H9 (cell line): Measurements from ENCODE around the gene RCAN2. TPM values are rescaled to one million over a fixed set of nuclear protein-coding genes. Genes with fewer than 3 reads are reported as not detected.

Experiments used
- DNase-seq: peaks from one replicate; pipeline ENCODE4 v3.0.0-alpha.2; 2017
- H2AFZ ChIP-seq: one replicate; pipeline ENCODE4 v1.6.1; 2013; ENCODE audit warnings: mild to moderate bottlenecking, low read length, control low read depth, moderate library complexity
- H2AK5ac ChIP-seq: 2 replicates; pipeline ENCODE4 v1.6.1; 2013; ENCODE audit warnings: low read length, control low read depth, mixed read lengths; ENCODE audit not compliant: insufficient read length
- H2BK120ac ChIP-seq: one replicate; pipeline ENCODE4 v1.6.1; 2013; ENCODE audit warnings: low read depth, mild to moderate bottlenecking, low read length, control low read depth, inconsistent platforms; ENCODE audit not compliant: poor library complexity, severe bottlenecking
- H2BK12ac ChIP-seq: 2 replicates; pipeline ENCODE4 v1.6.1; 2013; ENCODE audit warnings: low read length, control low read depth, mixed read lengths, low read depth; ENCODE audit not compliant: insufficient read length
- H2BK15ac ChIP-seq: 2 replicates; pipeline ENCODE4 v1.6.1; 2013; ENCODE audit warnings: low read depth, low read length, control low read depth
- H2BK20ac ChIP-seq: one replicate; pipeline ENCODE4 v1.6.1; 2013; ENCODE audit warnings: low read depth, mild to moderate bottlenecking, low read length, control low read depth, inconsistent platforms; ENCODE audit not compliant: poor library complexity, severe bottlenecking
- H2BK5ac ChIP-seq: 2 replicates; pipeline ENCODE4 v1.6.1; 2013; ENCODE audit warnings: low read length, control low read depth, mixed read lengths; ENCODE audit not compliant: insufficient read length
- H3K14ac ChIP-seq: 2 replicates; pipeline ENCODE4 v1.6.1; 2013; ENCODE audit warnings: low read length, control low read depth; ENCODE audit not compliant: insufficient read depth
- H3K18ac ChIP-seq: 2 replicates; pipeline ENCODE4 v1.6.1; 2013; ENCODE audit warnings: low read depth, mild to moderate bottlenecking, mixed read lengths, low read length, control low read depth; ENCODE audit not compliant: insufficient read length
- H3K23ac ChIP-seq: 2 replicates; pipeline ENCODE4 v1.6.1; 2013; ENCODE audit warnings: low read length, control low read depth, mixed read lengths, low read depth; ENCODE audit not compliant: insufficient read length
- H3K23me2 ChIP-seq: 2 replicates; pipeline ENCODE4 v1.6.1; 2013; ENCODE audit warnings: low read depth, mild to moderate bottlenecking, mixed read lengths, low read length, control low read depth; ENCODE audit not compliant: insufficient read length, poor library complexity, severe bottlenecking
- H3K27ac ChIP-seq: 2 replicates; pipeline ENCODE4 v1.5.1; 2013; ENCODE audit warnings: low read length, control low read depth, mixed read lengths, low read depth; ENCODE audit not compliant: insufficient read length
- H3K27me3 ChIP-seq: 2 replicates; pipeline ENCODE4 v1.6.1; 2013; ENCODE audit warnings: low read length, control low read depth, inconsistent platforms; ENCODE audit not compliant: insufficient read depth
- H3K4ac ChIP-seq: 2 replicates; pipeline ENCODE4 v1.6.1; 2013; ENCODE audit warnings: low read depth, mild to moderate bottlenecking, control low read depth, inconsistent platforms, low read length, moderate library complexity
- H3K4me1 ChIP-seq: 2 replicates; pipeline ENCODE4 v1.6.1; 2013; ENCODE audit warnings: low read length, control low read depth, inconsistent platforms; ENCODE audit not compliant: insufficient read depth
- H3K4me2 ChIP-seq: 2 replicates; pipeline ENCODE4 v1.6.1; 2013; ENCODE audit warnings: low read length, control low read depth, mixed read lengths; ENCODE audit not compliant: insufficient read length, insufficient read depth
- H3K56ac ChIP-seq: 2 replicates; pipeline ENCODE4 v1.6.1; 2013; ENCODE audit warnings: low read depth, mild to moderate bottlenecking, mixed read lengths, low read length, control low read depth; ENCODE audit not compliant: insufficient read length
- H3K79me1 ChIP-seq: 2 replicates; pipeline ENCODE4 v1.6.1; 2013; ENCODE audit warnings: low read depth, mild to moderate bottlenecking, moderate library complexity, low read length, control low read depth, inconsistent platforms; ENCODE audit not compliant: insufficient read depth, poor library complexity, severe bottlenecking
- H3K79me2 ChIP-seq: 2 replicates; pipeline ENCODE4 v1.6.1; 2013; ENCODE audit warnings: low read length, control low read depth, inconsistent platforms; ENCODE audit not compliant: insufficient read depth
- H3K9ac ChIP-seq: 2 replicates; pipeline ENCODE4 v1.6.1; 2013; ENCODE audit warnings: low read length, control low read depth, mixed read lengths; ENCODE audit not compliant: insufficient read length; ENCODE audit errors: extremely low read depth
- H3K9me3 ChIP-seq: one replicate; pipeline ENCODE4 v1.6.1; 2013; ENCODE audit warnings: low read depth, low read length, inconsistent platforms; ENCODE audit not compliant: control insufficient read depth
- H3T11ph ChIP-seq: one replicate; pipeline ENCODE4 v1.6.1; 2013; ENCODE audit warnings: mild to moderate bottlenecking, low read length, control low read depth, inconsistent platforms
- H4K20me1 ChIP-seq: one replicate; pipeline ENCODE4 v1.6.1; 2013; ENCODE audit not compliant: control insufficient read depth, insufficient read length, insufficient read depth
- H4K5ac ChIP-seq: 2 replicates; pipeline ENCODE4 v1.6.1; 2013; ENCODE audit warnings: low read depth, mild to moderate bottlenecking, mixed read lengths, low read length, control low read depth; ENCODE audit not compliant: insufficient read length
- H4K8ac ChIP-seq: replicated peaks from 2 replicates; pipeline ENCODE4 v1.6.1; 2013; ENCODE audit warnings: low read length, control low read depth, mixed read lengths, low read depth; ENCODE audit not compliant: insufficient read length
- H4K91ac ChIP-seq: 2 replicates; pipeline ENCODE4 v1.6.1; 2013; ENCODE audit warnings: low read depth, mild to moderate bottlenecking, moderate library complexity, mixed read lengths, low read length, control low read depth; ENCODE audit not compliant: insufficient read length
- H3K27ac Mint-ChIP-seq, 3 experiments: 2 replicates in 2 of 3; 3 replicates in 1 of 3; pipeline ENCODE4 v1.8.0; 2020 to 2021; ENCODE audit warnings: mixed read lengths in 3 of 3, mild to moderate bottlenecking in 1 of 3, moderate library complexity in 1 of 3
- H3K27me3 Mint-ChIP-seq: 2 replicates; pipeline ENCODE4 v1.8.0; 2021; ENCODE audit warnings: low read depth, mild to moderate bottlenecking, moderate library complexity, mixed read lengths
- H3K36me3 Mint-ChIP-seq, 3 experiments: 2 replicates in 2 of 3; 3 replicates in 1 of 3; pipeline ENCODE4 v1.8.0; 2020 to 2021; ENCODE audit warnings: low read depth in 3 of 3, mixed read lengths in 3 of 3; ENCODE audit not compliant: insufficient read depth in 1 of 3
- H3K4me1 Mint-ChIP-seq, 2 experiments: 2 replicates each; pipeline ENCODE4 v1.8.0; 2020; ENCODE audit warnings: mixed read lengths in 2 of 2
- H3K4me3 Mint-ChIP-seq, 2 experiments: 2 replicates in 1 of 2; 3 replicates in 1 of 2; pipeline ENCODE4 v1.8.0; 2020 to 2021; ENCODE audit warnings: mild to moderate bottlenecking in 2 of 2, mixed read lengths in 2 of 2, moderate library complexity in 1 of 2
- H3K9me3 Mint-ChIP-seq, 2 experiments: 2 replicates in 1 of 2; 3 replicates in 1 of 2; pipeline ENCODE4 v1.8.0; 2020; ENCODE audit warnings: mild to moderate bottlenecking in 2 of 2, mixed read lengths in 2 of 2, moderate library complexity in 1 of 2
- CTCF ChIP-seq: fragments of 200-600 bp; sonication (generic); conservative IDR thresholded peaks from 3 replicates; pipeline ENCODE4 v1.8.0; 2021; ENCODE audit warnings: antibody characterized with exemption, mild to moderate bottlenecking
- WGBS: extraction: QIAGEN DNeasy Blood & Tissue Kit; methylation state at CpG from one replicate; pipeline ENCODE4 v1.1.7; 2013; ENCODE audit warnings: missing lambda C conversion rate, low lambda C conversion rate, mixed read lengths; ENCODE audit not compliant: insufficient read length; ENCODE audit errors: extremely low coverage; 5-methylcytosine and 5-hydroxymethylcytosine counted together
- total RNA-seq: library from RNA; stranded (reverse); gene quantifications from 2 replicates; pipeline ENCODE4 v1.2.1, GENCODE V29; 2021

Gene RCAN2
- total RNA-seq, 1 experiment from 2014 or later = 3.0 TPM

DNA sequence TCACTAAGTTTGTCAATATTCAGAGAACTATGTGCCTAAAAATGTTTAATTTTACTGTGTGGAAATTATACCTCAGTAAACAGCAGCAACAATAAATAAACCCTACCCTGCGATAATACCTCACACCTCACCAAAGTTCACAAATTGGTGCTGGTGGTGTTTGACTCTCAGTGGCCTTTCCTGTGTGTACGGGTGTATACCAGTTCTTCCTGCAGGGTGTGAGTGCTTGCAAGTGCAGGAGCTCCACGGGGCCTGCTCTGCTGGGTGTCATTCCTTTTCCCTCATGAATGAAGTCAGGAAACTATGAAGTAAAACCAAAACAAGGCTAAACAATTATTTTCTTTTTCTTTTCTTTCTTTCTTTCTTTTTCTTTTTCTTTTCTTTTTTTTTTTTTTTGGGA lies 316.3 kb downstream of the RCAN2 start:
- Histone ChIP-seq H4K5ac (no peak overlapping the region), H3K4me2 (no peak overlapping the region), H3K9me3 (no peaks in the 10 kb centered on the region), H3K18ac (no peak overlapping the region), H2BK12ac (no peak overlapping the region), H4K8ac (no peak overlapping the region), H2BK20ac (no peak overlapping the region), H2AK5ac (no peak overlapping the region), H3K23ac (no peak overlapping the region), H4K91ac (no peak overlapping the region), H2AFZ (no peak overlapping the region), H3T11ph (no peak overlapping the region), H2BK15ac (no peak overlapping the region), H3K27me3 (no peaks in the 10 kb centered on the region), H3K79me1 (no peaks in the 10 kb centered on the region), H3K27ac (no peak overlapping the region), H4K20me1 (no peaks in the 10 kb centered on the region), H2BK5ac (no peak overlapping the region), H2BK120ac (no peak overlapping the region), H3K56ac (no peak overlapping the region), H3K9ac (no peak overlapping the region), H3K23me2 (no peaks in the 10 kb centered on the region), H3K79me2 (no peaks in the 10 kb centered on the region), H3K4ac (no peak overlapping the region), H3K14ac (no peak overlapping the region), H3K4me1 (no peaks in the 10 kb centered on the region)
- peaks cover 10 to 14% of the 10 kb centered on the region in 2 experiments for H3K4me1 Mint-ChIP-seq
- no peak for DNase-seq
- H3K4me3 Mint-ChIP-seq = no peak overlapping the region
- TF ChIP-seq CTCF = no peak
- no peak overlapping the region for H3K27ac Mint-ChIP-seq
- no peaks in the 10 kb centered on the region for H3K27me3 Mint-ChIP-seq
- no CpG with 5 or more reads among the region's 3 CpGs for WGBS
- H3K9me3 Mint-ChIP-seq = no peaks in the 10 kb centered on the region
- H3K36me3 Mint-ChIP-seq = no peaks in the 10 kb centered on the region
